H1 (cell line): Measurements from ENCODE around the gene GMIP. TPM values are rescaled to one million over a fixed set of nuclear protein-coding genes. Genes with fewer than 3 reads are reported as not detected.
A peak's percentile ranks its signal among the peaks of the same experiment; 100 is the strongest.

ENCODE experiments used
- CTCF ChIA-PET: fragments of 300-600 bp; sonication (Branson Sonifier 250); formaldehyde crosslinking; loops from one replicate; lab custom pipeline; 2021; ENCODE audit not compliant: partially characterized antibody; lab: Charles Lee
- POLR2A ChIA-PET: fragments of 300-600 bp; sonication (Branson Sonifier 250); formaldehyde crosslinking; loops from one replicate; lab custom pipeline; 2021; ENCODE audit warnings: inconsistent platforms; ENCODE audit not compliant: partially characterized antibody; lab: Charles Lee
- DNase-seq, 2 experiments: peaks; one replicate each; pipeline versions ENCODE4 v3.0.0 to v3.0.0-alpha.2; 2010 to 2022; ENCODE audit warnings: low spot score in 2 of 2, low read depth in 1 of 2, mixed read lengths in 1 of 2
- FAIRE-seq: peaks from 2 replicates; lab custom pipeline; 2011; peaks lifted over from hg19 to GRCh38; lab: Jason Lieb, UNC
- H2AFZ ChIP-seq: 2 replicates; pipeline ENCODE4 v1.8.1; 2012; ENCODE audit warnings: low read length, inconsistent platforms
- H2AK5ac ChIP-seq: 2 replicates; pipeline ENCODE4 v1.6.1; 2013; ENCODE audit warnings: low read depth, low read length
- H2BK120ac ChIP-seq: replicated peaks from 2 replicates; pipeline ENCODE3; 2013; ENCODE audit warnings: low read depth, low read length, inconsistent platforms
- H2BK12ac ChIP-seq: 2 replicates; pipeline ENCODE4 v1.6.1; 2013; ENCODE audit warnings: low read depth, low read length
- H2BK15ac ChIP-seq: 2 replicates; pipeline ENCODE4 v1.6.1; 2013; ENCODE audit warnings: low read length
- H2BK20ac ChIP-seq: 2 replicates; pipeline ENCODE4 v1.6.1; 2013; ENCODE audit warnings: low read length
- H2BK5ac ChIP-seq: 2 replicates; pipeline ENCODE4 v1.6.1; 2013; ENCODE audit warnings: low read depth, low read length
- H3K14ac ChIP-seq: 2 replicates; pipeline ENCODE4 v1.6.1; 2013; ENCODE audit warnings: inconsistent platforms; ENCODE audit not compliant: insufficient read length
- H3K18ac ChIP-seq: 2 replicates; pipeline ENCODE4 v1.6.1; 2013; ENCODE audit warnings: low read length; ENCODE audit errors: extremely low read depth
- H3K23ac ChIP-seq: 2 replicates; pipeline ENCODE4 v1.6.1; 2013; ENCODE audit warnings: inconsistent platforms; ENCODE audit not compliant: insufficient read length
- H3K23me2 ChIP-seq: 2 replicates; pipeline ENCODE4 v1.6.1; 2013; ENCODE audit warnings: low read depth, low read length
- H3K27ac ChIP-seq: 2 replicates; pipeline ENCODE4 v1.6.1; 2011; ENCODE audit warnings: low read depth, low read length, inconsistent platforms
- H3K27me3 ChIP-seq, 4 experiments: replicated peaks in 1 of 4; 1 replicate in 1 of 4; 2 replicates in 3 of 4; pipeline versions ENCODE4 v1.6.1 to v1.8.1; 2011 to 2013; ENCODE audit warnings: low read length in 3 of 4, mild to moderate bottlenecking in 3 of 4, inconsistent platforms in 2 of 4, mixed read lengths in 2 of 4, moderate library complexity in 1 of 4; ENCODE audit not compliant: control insufficient read depth in 3 of 4, insufficient read depth in 3 of 4; ENCODE audit errors: extremely low read depth in 1 of 4
- H3K36me3 ChIP-seq, 4 experiments: 2 replicates each; pipeline versions ENCODE4 v1.6.1 to v1.8.1; 2011 to 2013; ENCODE audit warnings: mild to moderate bottlenecking in 4 of 4, low read length in 3 of 4, moderate library complexity in 2 of 4, control low read depth in 1 of 4, inconsistent platforms in 1 of 4; ENCODE audit not compliant: insufficient read depth in 4 of 4, control insufficient read depth in 2 of 4
- H3K4ac ChIP-seq: replicated peaks from 2 replicates; pipeline ENCODE3; 2013; ENCODE audit warnings: low read length, low read depth, mixed read lengths, inconsistent platforms; ENCODE audit not compliant: insufficient read length
- H3K4me1 ChIP-seq, 4 experiments: replicated peaks in 1 of 4; 1 replicate in 1 of 4; 2 replicates in 3 of 4; pipeline versions ENCODE4 v1.6.1 to v1.8.1; 2011 to 2013; ENCODE audit warnings: low read length in 3 of 4, inconsistent platforms in 2 of 4, mixed read lengths in 1 of 4; ENCODE audit not compliant: insufficient read depth in 4 of 4, control insufficient read depth in 3 of 4
- H3K4me2 ChIP-seq, 2 experiments: 2 replicates each; pipeline versions ENCODE4 v1.6.1 to v1.8.1; 2011 to 2013; ENCODE audit warnings: low read depth in 2 of 2, low read length in 2 of 2, control low read depth in 1 of 2, inconsistent platforms in 1 of 2, mild to moderate bottlenecking in 1 of 2; ENCODE audit not compliant: insufficient read depth in 1 of 2
- H3K4me3 ChIP-seq, 4 experiments: fragments of 200-600, 300-600 bp in 1 of 4; sonication (generic), shearing (Covaris generic), sonication (Bioruptor Twin) in 1 of 4; 2 replicates each; pipeline versions ENCODE4 v1.5.1 to v1.8.1; 2011 to 2016; ENCODE audit warnings: low read length in 4 of 4, low read depth in 3 of 4, control low read depth in 2 of 4, inconsistent platforms in 2 of 4, mild to moderate bottlenecking in 2 of 4, mixed read lengths in 1 of 4, moderate library complexity in 1 of 4; ENCODE audit not compliant: insufficient read depth in 2 of 4; ENCODE audit errors: extremely low read depth in 1 of 4
- H3K56ac ChIP-seq: replicated peaks from 2 replicates; pipeline ENCODE3; 2013; ENCODE audit warnings: low read depth, mild to moderate bottlenecking, mixed read lengths, low read length, inconsistent platforms; ENCODE audit not compliant: insufficient read length
- H3K79me1 ChIP-seq: 2 replicates; pipeline ENCODE4 v1.6.1; 2013; ENCODE audit warnings: low read depth, low read length, control low read depth
- H3K79me2 ChIP-seq, 2 experiments: 2 replicates each; pipeline versions ENCODE4 v1.6.1 to v1.8.1; 2012 to 2013; ENCODE audit warnings: low read length in 2 of 2, mild to moderate bottlenecking in 2 of 2, inconsistent platforms in 1 of 2; ENCODE audit not compliant: insufficient read depth in 2 of 2, control insufficient read depth in 1 of 2
- H3K9ac ChIP-seq, 4 experiments: replicated peaks in 1 of 4; 1 replicate in 1 of 4; 2 replicates in 3 of 4; pipeline versions ENCODE4 v1.6.1 to v1.8.1; 2011 to 2013; ENCODE audit warnings: low read depth in 3 of 4, low read length in 3 of 4, control low read depth in 2 of 4, mild to moderate bottlenecking in 2 of 4, moderate library complexity in 2 of 4, inconsistent platforms in 1 of 4; ENCODE audit errors: extremely low read depth in 1 of 4
- H3K9me3 ChIP-seq, 2 experiments: 2 replicates each; pipeline versions ENCODE4 v1.6.1 to v1.8.1; 2012 to 2013; ENCODE audit warnings: mild to moderate bottlenecking in 2 of 2, moderate library complexity in 2 of 2, control low read depth in 1 of 2, inconsistent platforms in 1 of 2, low read depth in 1 of 2, low read length in 1 of 2, mixed read lengths in 1 of 2; ENCODE audit not compliant: insufficient read depth in 2 of 2
- H4K20me1 ChIP-seq, 2 experiments: replicated peaks in 1 of 2; 2 replicates each; pipeline versions ENCODE3 to v1.8.1; 2011 to 2013; ENCODE audit warnings: inconsistent platforms in 2 of 2, low read length in 2 of 2, mild to moderate bottlenecking in 1 of 2; ENCODE audit not compliant: insufficient read depth in 2 of 2, control insufficient read depth in 1 of 2
- H4K5ac ChIP-seq: 2 replicates; pipeline ENCODE4 v1.6.1; 2013; ENCODE audit warnings: low read length, low read depth, mixed read lengths, inconsistent platforms; ENCODE audit not compliant: insufficient read length
- H4K8ac ChIP-seq: 2 replicates; pipeline ENCODE4 v1.8.0; 2013; ENCODE audit warnings: mild to moderate bottlenecking, moderate library complexity, low read length, inconsistent platforms; ENCODE audit not compliant: insufficient read depth; ENCODE audit errors: extremely low read depth
- H4K91ac ChIP-seq: replicated peaks from 2 replicates; pipeline ENCODE3; 2013; ENCODE audit warnings: low read length, mixed read lengths, inconsistent platforms; ENCODE audit not compliant: insufficient read length
- CBX5 ChIP-seq: fragments of 300-800, 300-1000 bp; sonication (generic); IDR thresholded peaks from 2 replicates; pipeline ENCODE4 v1.7.1; 2016; ENCODE audit warnings: antibody characterized with exemption, low read length, low read depth
- CEBPB ChIP-seq: IDR thresholded peaks from 2 replicates; pipeline ENCODE4 v1.6.1; 2012; ENCODE audit warnings: low read depth, low read length
- CREB1 ChIP-seq: IDR thresholded peaks from 2 replicates; pipeline ENCODE4 v1.6.1; 2012; ENCODE audit warnings: inconsistent platforms
- CTCF ChIP-seq, 3 experiments: IDR thresholded peaks; 1 replicate in 2 of 3; 2 replicates in 1 of 3; pipeline versions ENCODE4 v1.5.1 to v1.6.1; 2011; ENCODE audit warnings: low read length in 3 of 3, mild to moderate bottlenecking in 3 of 3, inconsistent platforms in 2 of 3, low read depth in 1 of 3, moderate library complexity in 1 of 3; ENCODE audit not compliant: insufficient read depth in 1 of 3; ENCODE audit errors: control extremely low read depth in 1 of 3
- EP300 ChIP-seq, 2 experiments: IDR thresholded peaks; 1 replicate in 1 of 2; 2 replicates in 1 of 2; pipeline ENCODE4 v1.6.1; 2011 to 2012; ENCODE audit warnings: low read depth in 2 of 2, low read length in 2 of 2, mild to moderate bottlenecking in 2 of 2, borderline replicate concordance in 1 of 2, inconsistent platforms in 1 of 2, moderate library complexity in 1 of 2
- FOSL1 ChIP-seq: IDR thresholded peaks from 2 replicates; pipeline ENCODE4 v1.6.1; 2011; ENCODE audit warnings: mild to moderate bottlenecking, low read depth, low read length, moderate library complexity; ENCODE audit not compliant: insufficient read depth
- POU5F1 ChIP-seq: IDR thresholded peaks from 2 replicates; pipeline ENCODE4 v1.6.1; 2011; ENCODE audit warnings: low read depth, mild to moderate bottlenecking, low read length, moderate library complexity
- RFX5 ChIP-seq: IDR thresholded peaks from 2 replicates; pipeline ENCODE4 v1.6.1; 2011; ENCODE audit warnings: low read depth, low read length, improper control_type of control experiment, borderline replicate concordance
- SIRT6 ChIP-seq: IDR thresholded peaks from one replicate; pipeline ENCODE4 v1.7.1; 2012; ENCODE audit warnings: low read length, inconsistent platforms
- SIX5 ChIP-seq: IDR thresholded peaks from 2 replicates; pipeline ENCODE4 v1.6.1; 2011; ENCODE audit warnings: mild to moderate bottlenecking, low read depth, low read length
- SRF ChIP-seq: IDR thresholded peaks from 2 replicates; pipeline ENCODE4 v1.6.1; 2011; ENCODE audit warnings: mild to moderate bottlenecking, low read depth, low read length, moderate library complexity
- WGBS, 2 experiments: shearing (Covaris generic) in 1 of 2; methylation state at CpG; one replicate each; pipeline versions ENCODE4 v1.1.6 to v1.1.7; 2013 to 2015; ENCODE audit warnings: low lambda C conversion rate in 2 of 2, mixed read lengths in 2 of 2, inconsistent platforms in 1 of 2, low coverage in 1 of 2, missing lambda C conversion rate in 1 of 2; ENCODE audit not compliant: insufficient replicate concordance in 2 of 2, insufficient coverage in 1 of 2, insufficient read length in 1 of 2; ENCODE audit errors: extremely low coverage in 1 of 2, missing lambda C conversion rate in 1 of 2; 5-methylcytosine and 5-hydroxymethylcytosine counted together
- polyA plus RNA-seq, 7 experiments: library from polyadenylated mRNA; depleted of rRNA in 3 of 7; stranded (reverse) in 5 of 7; unstranded in 2 of 7; fragments of >200 nt in 5 of 7; fragments of 200-250 nt in 2 of 7; gene quantifications; 1 replicate in 5 of 7; 2 replicates in 1 of 7; 4 replicates in 1 of 7; pipeline versions ENCODE4 v1.2.1 to v1.2.3, GENCODE V29; 2011 to 2013; ENCODE audit warnings: missing spikeins in 2 of 7, mixed read lengths in 2 of 7
- total RNA-seq: library from RNA; stranded (reverse); fragmentation: NEBNext Ultra II Directional; extraction: Animal tissue kit (Norgen Biotek cat#: 25700); gene quantifications from 2 replicates; pipeline ENCODE4 v1.2.1, GENCODE V29; 2021

Gene GMIP
- total and polyA plus RNA-seq, 2 of the 8 experiments (the other 6 are each of a cell fraction or from before 2014, with no cell fraction given) = 5.7 to 18.1 TPM

- Histone ChIP-seq H2AK5ac (no peak overlapping the region), H3K79me2 (no peaks in the 10 kb centered on the region), H2BK120ac (no peak overlapping the region), H4K91ac (no peak overlapping the region), H2BK20ac (no peak overlapping the region), H2BK12ac (0 out of 2 replicates have a peak overlapping the region, but pooled peaks have one; percentile 4), H3K4me3 (no peak overlapping the region), H2AFZ (no peak overlapping the region), H3K18ac (no peak overlapping the region), H4K20me1 (no peaks in the 10 kb centered on the region), H4K8ac (no peak overlapping the region), H2BK5ac (peak overlapping the region; percentile 2; the same call in 1 of the 2 replicates), H3K56ac (no peak overlapping the region), H4K5ac (no peak overlapping the region), H3K4ac (no peak overlapping the region), H2BK15ac (0 out of 2 replicates have a peak overlapping the region, but pooled peaks have one; percentile 47), H3K4me1 (peaks cover 2 to 11% (median 4%) of the 10 kb centered on the region in 4 experiments; a peak in 6 of 7 replicates), H3K23me2 (no peaks in the 10 kb centered on the region), H3K9me3 (no peaks in the 10 kb centered on the region), H3K23ac (no peak overlapping the region), H3K36me3 (no peaks in the 10 kb centered on the region), H3K14ac (no peak overlapping the region), H3K9ac (no peak overlapping the region), H3K27ac (no peak overlapping the region), H3K79me1 (no peaks in the 10 kb centered on the region), H3K4me2 (peak overlapping the region in 1 of 2 experiments; percentile 44; a peak in 2 of 4 replicates), H3K27me3 (no peaks in the 10 kb centered on the region)
- WGBS, 2 experiments = 81% methylated on average over 9 of the region's 9 CpGs; no CpG with 5 or more reads in 1 of the 2 experiments
- ChIA-PET CTCF (interaction anchor here (0.7 to 2.3 kb wide), 7 partner anchors 11 to 69 kb away, joined by 3 to 14 read pairs (median 4); no protein-coding TSS in a partner anchor), POLR2A (interaction anchor here (0.9 to 2.0 kb wide), 7 partner anchors 8 to 29 kb away, joined by 3 to 5 read pairs (median 3); no protein-coding TSS in a partner anchor)
- no peak for DNase-seq
- FAIRE-seq = no peak
- TF ChIP-seq CBX5 = no peak
- TF ChIP-seq SIX5 = no peak
- no peak for TF ChIP-seq CTCF (IDR thresholded peaks at IDR 0.05; ENCODE audit: control extremely low read depth in 1 of 3, insufficient read depth in 1 of 3, low read depth in 1 of 3, low read length in 3 of 3)
- no peak for TF ChIP-seq EP300 (IDR thresholded peaks at IDR 0.05; ENCODE audit: borderline replicate concordance in 1 of 2, low read depth in 2 of 2, low read length in 2 of 2)
- TF ChIP-seq RFX5 = no peak
- no peak for TF ChIP-seq SRF
- no peak for TF ChIP-seq POU5F1
- TF ChIP-seq CEBPB = no peak
- no peak for TF ChIP-seq SIRT6
- TF ChIP-seq FOSL1 = no peak
- TF ChIP-seq CREB1 = no peak
Observed at GRCh38 chr19:19602136-19602712, 41.2 kb downstream of the GMIP start.
